GM23248 (cell line): ENCODE results near the gene HSPA12B.

Experiments used
- EZH2 ChIP-seq: fragments of 200-600 bp; sonication (generic); IDR thresholded peaks from 2 replicates; pipeline ENCODE4 v1.6.1; 2018; ENCODE audit warnings: antibody characterized with exemption, mild to moderate bottlenecking; ENCODE audit not compliant: insufficient read depth, poor library complexity, severe bottlenecking
- EZH2phosphoT487 ChIP-seq: fragments of 200-600 bp; sonication (generic); IDR thresholded peaks from 2 replicates; pipeline ENCODE4 v1.6.1; 2018; ENCODE audit warnings: antibody characterized with exemption, moderate library complexity, mild to moderate bottlenecking, low read depth; ENCODE audit not compliant: insufficient read depth

GRCh38 chr20:3798908-3799248 is 66.4 kb downstream of the HSPA12B start:
- TF ChIP-seq EZH2, result no peak
- TF ChIP-seq EZH2phosphoT487, result no peak
